B cell (primary cell): Measurements from ENCODE around the gene EYA3. TPM values are rescaled to one million over a fixed set of nuclear protein-coding genes. Genes with fewer than 3 reads are reported as not detected.
A peak's percentile ranks its signal among the peaks of the same experiment; 100 is the strongest.

Experiments used
- ATAC-seq: fragments of 200-7000 bp; cut with Tn5 transposase; one replicate; pipeline ENCODE4 v1.10.0; 2021; ENCODE audit warnings: low read depth, mild to moderate bottlenecking, moderate number of reproducible peaks, moderate library complexity
- CTCF ChIA-PET: fragments of 350-600 bp; sonication (Branson Sonifier 250); formaldehyde crosslinking; loops from one replicate; lab custom pipeline; 2021; ENCODE audit warnings: antibody characterized with exemption, inconsistent platforms; lab: Charles Lee
- POLR2A ChIA-PET: fragments of 350-600 bp; sonication (Branson Sonifier 250); formaldehyde crosslinking; loops from one replicate; lab custom pipeline; 2021; ENCODE audit warnings: antibody characterized with exemption; lab: Charles Lee
- DNase-seq: peaks from one replicate; pipeline ENCODE4 v3.0.0; 2013
- H2AFZ ChIP-seq: 2 replicates; pipeline ENCODE4 v1.6.1; 2012; ENCODE audit warnings: mild to moderate bottlenecking, low read depth, low read length; ENCODE audit not compliant: insufficient read depth, poor library complexity, severe bottlenecking
- H3K27ac ChIP-seq, 2 donors: 1 replicate in 1 of 2; 2 replicates in 1 of 2; pipeline ENCODE4 v1.5.1; 2012 to 2013; ENCODE audit warnings: low read length in 2 of 2, mild to moderate bottlenecking in 2 of 2, moderate library complexity in 1 of 2
- H3K27me3 ChIP-seq, 4 experiments: fragments of 200-600 bp in 1 of 4; sonication (generic) in 1 of 4; replicated peaks in 1 of 4; 1 replicate in 2 of 4; 2 replicates in 2 of 4; pipeline versions ENCODE4 v1.6.1 to v1.7.0; 2013 to 2016; ENCODE audit warnings: low read length in 3 of 4, mild to moderate bottlenecking in 2 of 4, mixed read lengths in 1 of 4, moderate library complexity in 1 of 4; ENCODE audit not compliant: insufficient read depth in 4 of 4, control insufficient read depth in 3 of 4; ENCODE audit errors: control extremely low read depth in 1 of 4
- H3K36me3 ChIP-seq, 2 experiments: replicated peaks in 1 of 2; 1 replicate in 1 of 2; 2 replicates in 1 of 2; pipeline versions ENCODE4 v1.6.1 to v1.7.1; 2013; ENCODE audit warnings: low read length in 1 of 2; ENCODE audit not compliant: insufficient read depth in 2 of 2, control insufficient read depth in 1 of 2; ENCODE audit errors: control extremely low read depth in 1 of 2, extremely low read depth in 1 of 2
- H3K4me1 ChIP-seq, 2 donors: fragments of 200-600 bp in 1 of 2; sonication (generic) in 1 of 2; 1 replicate in 1 of 2; 2 replicates in 1 of 2; pipeline versions ENCODE4 v1.5.1 to v1.6.1; 2013 to 2017; ENCODE audit warnings: low read length in 2 of 2; ENCODE audit not compliant: control insufficient read depth in 2 of 2, insufficient read depth in 2 of 2
- H3K4me2 ChIP-seq: replicated peaks from 2 replicates; pipeline ENCODE3; 2012; ENCODE audit warnings: mild to moderate bottlenecking, low read depth, low read length; ENCODE audit not compliant: poor library complexity, severe bottlenecking
- H3K4me3 ChIP-seq, 5 experiments: fragments of 200-600 bp in 1 of 5; sonication (generic) in 1 of 5; 1 replicate in 3 of 5; 2 replicates in 2 of 5; pipeline versions ENCODE4 v1.5.1 to v1.7.0; 2011 to 2016; ENCODE audit warnings: low read length in 4 of 5, mild to moderate bottlenecking in 4 of 5, low read depth in 2 of 5, control low read depth in 1 of 5, moderate library complexity in 1 of 5; ENCODE audit not compliant: insufficient read depth in 1 of 5; ENCODE audit errors: control extremely low read depth in 1 of 5, extremely low read depth in 1 of 5
- H3K79me2 ChIP-seq: fragments of 200-600 bp; sonication (generic); one replicate; pipeline ENCODE4 v1.6.0; 2016; ENCODE audit warnings: low read length; ENCODE audit not compliant: control insufficient read depth, insufficient read depth
- H3K9ac ChIP-seq: fragments of 200-600 bp; sonication (generic); 2 replicates; pipeline ENCODE4 v1.6.1; 2017; ENCODE audit warnings: mild to moderate bottlenecking, low read length, moderate library complexity
- H3K9me3 ChIP-seq, 3 donors: one replicate each; pipeline versions ENCODE4 v1.6.1 to v1.7.1; 2013; ENCODE audit warnings: low read length in 2 of 3; ENCODE audit not compliant: control insufficient read depth in 2 of 3, insufficient read depth in 1 of 3; ENCODE audit errors: control extremely low read depth in 1 of 3
- H4K20me1 ChIP-seq: 2 replicates; pipeline ENCODE4 v1.6.0; 2012; ENCODE audit warnings: mild to moderate bottlenecking, low read length; ENCODE audit not compliant: insufficient read depth, control insufficient read depth, poor library complexity, severe bottlenecking
- H3K27ac Mint-ChIP-seq: one replicate; pipeline ENCODE4 v1.8.0; 2021; ENCODE audit warnings: mixed read lengths
- H3K27me3 Mint-ChIP-seq: one replicate; pipeline ENCODE4 v1.8.0; 2021; ENCODE audit warnings: mixed read lengths
- H3K4me1 Mint-ChIP-seq: one replicate; pipeline ENCODE4 v1.8.0; 2021; ENCODE audit warnings: mixed read lengths
- H3K4me3 Mint-ChIP-seq: one replicate; pipeline ENCODE4 v1.8.0; 2021; ENCODE audit warnings: mixed read lengths
- H3K9me3 Mint-ChIP-seq: one replicate; pipeline ENCODE4 v1.8.0; 2022; ENCODE audit warnings: mixed read lengths; ENCODE audit not compliant: insufficient read depth
- EZH2 ChIP-seq: IDR thresholded peaks from 2 replicates; pipeline ENCODE4 v1.6.1; 2012; ENCODE audit warnings: borderline replicate concordance, low read depth, mild to moderate bottlenecking, moderate library complexity, low read length; ENCODE audit not compliant: insufficient read depth, poor library complexity, severe bottlenecking
- WGBS: methylation state at CpG from one replicate; pipeline ENCODE4 v1.1.5; 2013; ENCODE audit warnings: missing lambda C conversion rate; ENCODE audit not compliant: insufficient coverage; 5-methylcytosine and 5-hydroxymethylcytosine counted together
- intact Hi-C: fragments of 100-400 bp; cut with micrococcal nuclease; formaldehyde crosslinking; loops from one replicate; pipeline ENCODE4 v1.10.0; 2022
- polyA plus RNA-seq: library from polyadenylated mRNA; depleted of rRNA; stranded (reverse); fragments of >200 nt; gene quantifications from 2 replicates; pipeline ENCODE4 v1.2.3, GENCODE V29; 2012
- total RNA-seq, 2 donors: library from RNA; stranded (reverse); fragments of 120-200 nt in 1 of 2; gene quantifications; 1 replicate in 1 of 2; 2 replicates in 1 of 2; pipeline versions ENCODE4 v1.2.3 to v1.2.4, GENCODE V29; 2013 to 2022
- TF ChIP-seq, protein P1 (sequence below): fragments of 200-600 bp; IDR thresholded peaks from one replicate; pipeline ENCODE4 v1.8.0; 2022; ENCODE audit warnings: antibody characterized with exemption, mild to moderate bottlenecking

Gene EYA3
- total and polyA plus RNA-seq, 2 donors (not counting 1 experiment from before 2014, with no cell fraction given) = 14.1 to 31.3 TPM

DNA sequence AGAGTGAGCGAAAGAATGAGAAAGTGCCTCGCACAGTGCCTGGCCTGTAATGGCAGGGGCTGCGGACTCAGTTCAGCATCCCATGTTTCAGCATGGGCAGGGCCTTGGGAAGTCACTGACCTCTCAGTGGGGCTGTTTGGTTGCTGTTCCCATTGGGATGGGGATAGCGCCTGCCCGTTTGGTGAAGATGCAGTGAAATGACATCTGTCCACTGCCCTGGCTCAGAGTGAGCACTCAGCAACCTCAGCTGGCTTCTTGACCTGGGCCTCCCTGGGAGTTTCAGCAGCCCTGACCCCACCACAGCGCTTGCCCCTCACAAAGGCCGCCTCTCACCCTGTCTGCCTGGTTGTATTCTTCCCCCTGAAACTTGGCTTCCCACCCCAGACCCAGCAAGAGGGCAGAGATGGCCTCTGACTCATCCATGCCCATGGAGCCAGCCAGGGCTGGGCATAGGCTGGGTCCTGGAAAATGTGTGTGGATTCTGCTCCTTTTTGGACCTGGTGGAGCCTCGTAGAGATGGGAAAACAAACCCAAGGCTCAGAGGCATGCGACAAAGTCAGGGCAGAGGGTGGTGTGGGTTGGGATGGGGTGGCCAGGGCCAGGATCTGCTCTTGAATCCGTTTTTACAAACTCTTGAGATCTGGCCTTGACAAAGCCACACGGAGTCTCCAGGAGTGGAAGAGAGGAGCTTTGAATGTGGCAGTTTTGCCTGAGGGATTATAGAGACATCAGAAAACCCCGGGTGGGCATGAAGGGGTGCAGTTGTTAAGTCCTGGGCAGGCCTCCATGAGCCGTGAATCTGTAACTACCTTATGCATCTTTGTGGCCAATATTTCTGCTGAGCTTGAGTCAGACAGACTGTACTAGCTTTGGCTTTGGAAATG, 127.4 kb downstream of the EYA3 start:
- TF ChIP-seq EZH2 = no peak
- TF ChIP-seq, protein P1, sequence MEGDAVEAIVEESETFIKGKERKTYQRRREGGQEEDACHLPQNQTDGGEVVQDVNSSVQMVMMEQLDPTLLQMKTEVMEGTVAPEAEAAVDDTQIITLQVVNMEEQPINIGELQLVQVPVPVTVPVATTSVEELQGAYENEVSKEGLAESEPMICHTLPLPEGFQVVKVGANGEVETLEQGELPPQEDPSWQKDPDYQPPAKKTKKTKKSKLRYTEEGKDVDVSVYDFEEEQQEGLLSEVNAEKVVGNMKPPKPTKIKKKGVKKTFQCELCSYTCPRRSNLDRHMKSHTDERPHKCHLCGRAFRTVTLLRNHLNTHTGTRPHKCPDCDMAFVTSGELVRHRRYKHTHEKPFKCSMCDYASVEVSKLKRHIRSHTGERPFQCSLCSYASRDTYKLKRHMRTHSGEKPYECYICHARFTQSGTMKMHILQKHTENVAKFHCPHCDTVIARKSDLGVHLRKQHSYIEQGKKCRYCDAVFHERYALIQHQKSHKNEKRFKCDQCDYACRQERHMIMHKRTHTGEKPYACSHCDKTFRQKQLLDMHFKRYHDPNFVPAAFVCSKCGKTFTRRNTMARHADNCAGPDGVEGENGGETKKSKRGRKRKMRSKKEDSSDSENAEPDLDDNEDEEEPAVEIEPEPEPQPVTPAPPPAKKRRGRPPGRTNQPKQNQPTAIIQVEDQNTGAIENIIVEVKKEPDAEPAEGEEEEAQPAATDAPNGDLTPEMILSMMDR = no peak
- H3K36me3 ChIP-seq = peaks cover 0 to 15% of the 10 kb centered on the region in 2 experiments
- POLR2A ChIA-PET = no interaction called here
- peaks cover 0 to 2% (median 0%) of the 10 kb centered on the region in 4 experiments for H3K27me3 ChIP-seq
- H3K4me1 ChIP-seq = peaks cover 14 to 17% of the 10 kb centered on the region in 2 donors
- WGBS = 87% methylated on average over 13 of the region's 13 CpGs
- H3K4me3 Mint-ChIP-seq = peak overlapping the region; percentile 93
- CTCF ChIA-PET = interaction anchor here (0.6 to 1.3 kb wide), 3 partner anchors 20 to 104 kb away, joined by 3 to 4 read pairs (median 4); no protein-coding TSS in a partner anchor
- H2AFZ ChIP-seq = peak overlapping the region; percentile 100
- H4K20me1 ChIP-seq = peaks cover 9% of the 10 kb centered on the region
- no peaks in the 10 kb centered on the region for H3K9me3 Mint-ChIP-seq
- ATAC-seq (no peak), DNase-seq (no peak)
- H3K27ac ChIP-seq = peak overlapping the region in 1 of 2 donors; percentile 82
- peak overlapping the region; percentile 100 for H3K4me2 ChIP-seq
- H3K79me2 ChIP-seq = peaks cover 28% of the 10 kb centered on the region
- peaks cover 16% of the 10 kb centered on the region for H3K4me1 Mint-ChIP-seq
- intact Hi-C loops = loop anchor here (5.0 kb wide), 1 partner anchor 104 kb away; no protein-coding TSS in a partner anchor
- no peaks in the 10 kb centered on the region for H3K9me3 ChIP-seq
- no peaks in the 10 kb centered on the region for H3K27me3 Mint-ChIP-seq
- peak overlapping the region; percentile 97 for H3K9ac ChIP-seq
- peak overlapping the region; percentile 24 to 92 (median 85) for H3K4me3 ChIP-seq
- peak overlapping the region; percentile 82 for H3K27ac Mint-ChIP-seq
